HEK293 (cell line): ENCODE data around the gene LIMA1.

Experiments used
- CTCF ChIP-seq: fragments of 450-650 bp; formaldehyde crosslinking; IDR thresholded peaks from 2 replicates; pipeline ENCODE4 v1.5.1; 2016; ENCODE audit warnings: missing biosample characterization, missing genetic modification characterization
- GLI4 ChIP-seq: fragments of 450-650 bp; formaldehyde crosslinking; IDR thresholded peaks from 2 replicates; pipeline ENCODE4 v1.5.1; 2016; ENCODE audit warnings: missing biosample characterization, missing genetic modification characterization
- SP2 ChIP-seq: fragments of 450-650 bp; formaldehyde crosslinking; IDR thresholded peaks from 2 replicates; pipeline ENCODE4 v1.5.1; 2016; ENCODE audit warnings: missing biosample characterization, missing genetic modification characterization
- ZNF248 ChIP-seq: fragments of 450-650 bp; formaldehyde crosslinking; IDR thresholded peaks from 2 replicates; pipeline ENCODE4 v1.5.1; 2017; ENCODE audit warnings: missing biosample characterization, missing genetic modification characterization
- ZNF311 ChIP-seq: fragments of 450-650 bp; formaldehyde crosslinking; IDR thresholded peaks from 2 replicates; pipeline ENCODE4 v1.5.1; 2017; ENCODE audit warnings: missing biosample characterization, missing genetic modification characterization, borderline replicate concordance
- ZNF488 ChIP-seq: fragments of 450-650 bp; formaldehyde crosslinking; IDR thresholded peaks from 2 replicates; pipeline ENCODE4 v1.5.1; 2016; ENCODE audit warnings: missing biosample characterization, missing genetic modification characterization
- ZNF707 ChIP-seq: fragments of 450-650 bp; formaldehyde crosslinking; IDR thresholded peaks from 2 replicates; pipeline ENCODE4 v1.5.1; 2016; ENCODE audit warnings: missing biosample characterization, missing genetic modification characterization
- ZNF837 ChIP-seq: fragments of 450-650 bp; formaldehyde crosslinking; IDR thresholded peaks from 2 replicates; pipeline ENCODE4 v1.5.1; 2016; ENCODE audit warnings: missing biosample characterization, missing genetic modification characterization

- TF ChIP-seq CTCF (tag by site-specific recombination) (no peak), ZNF248 (no peak), ZNF488 (tag by site-specific recombination) (no peak), ZNF311 (tag by site-specific recombination) (no peak), ZNF707 (tag by site-specific recombination) (no peak), ZNF837 (tag by site-specific recombination) (no peak), GLI4 (no peak), SP2 (tag by site-specific recombination) (no peak)
Measured at GRCh38 chr12:50201987-50202521, 81.3 kb downstream of the LIMA1 start.
